ENCODE data around the gene P2RX7.

- TF ChIP-seq CTCF (IDR thresholded peaks at IDR 0.05; ENCODE audit: extremely low read depth in 1 of 2, insufficient read depth in 1 of 2, low read depth in 1 of 2, low read length in 2 of 2) (no peak), MAX (IDR thresholded peaks at IDR 0.05; ENCODE audit: insufficient read depth, insufficient read length) (no peak), EZH2 (IDR thresholded peaks at IDR 0.05; ENCODE audit: borderline replicate concordance, low read depth, low read length, severe bottlenecking) (no peak), POLR2AphosphoS5 (IDR thresholded peaks at IDR 0.05; ENCODE audit: insufficient read depth, low read depth, low read length) (no peak), FOS (IDR thresholded peaks at IDR 0.05; ENCODE audit: borderline replicate concordance, insufficient read depth, low read length) (no peak), JUN (IDR thresholded peaks at IDR 0.05; ENCODE audit: borderline replicate concordance, insufficient read depth, insufficient read length, low read depth) (no peak), POLR2A (IDR thresholded peaks at IDR 0.05; ENCODE audit: low read depth, low read length) (no peak), MYC (IDR thresholded peaks at IDR 0.05; ENCODE audit: low read depth, low read length) (no peak)
Observed at GRCh38 chr12:121089813-121090430, 42.8 kb upstream of the P2RX7 start.

Data from endothelial cell of umbilical vein (primary cell).